Hematopoietic multipotent progenitor cell (in vitro differentiated cells): ENCODE results near the gene TASP1. TPM values are rescaled to one million over a fixed set of nuclear protein-coding genes. Genes with fewer than 3 reads are reported as not detected.
"Not testable (repeated sequence)": the region's sequence is repeated elsewhere in the genome, so short reads cannot be mapped to it uniquely, and the experiment has no call there.

Experiments used
- DNase-seq, 3 donors: peaks; one replicate each; pipeline ENCODE4 v3.0.0-alpha.2; 2011 to 2015; ENCODE audit warnings: low read depth in 2 of 3, low spot score in 2 of 3
- total RNA-seq: library from RNA; depleted of rRNA; stranded (reverse); fragments of >200 nt; gene quantifications from one replicate; pipeline ENCODE4 v1.2.3, GENCODE V29; 2012

TASP1 gene
- total RNA-seq, 1 donor: 10.5 TPM

GRCh38 chr20:13403453-13403852, 235.3 kb downstream of the TASP1 start:
- DNase-seq: no peak

DNA sequence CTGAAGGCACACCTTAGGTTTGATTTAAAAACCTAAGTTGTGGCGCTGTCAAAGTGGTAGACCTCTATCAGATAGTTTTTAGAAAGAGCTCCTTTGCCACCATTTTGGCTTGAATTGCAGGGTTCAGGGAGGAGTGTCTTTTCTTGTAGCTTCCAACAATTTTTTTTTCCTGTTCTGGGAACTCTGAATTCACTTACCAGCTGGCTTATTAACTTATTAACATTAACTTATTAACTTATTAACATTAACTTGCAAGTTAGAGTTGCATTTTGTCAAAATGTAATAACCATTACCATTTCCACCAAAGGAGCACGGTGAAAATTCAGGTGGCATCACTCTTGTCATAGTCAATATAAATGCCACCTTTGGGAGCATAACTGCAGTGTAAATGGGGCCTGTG, 235.7 kb downstream of the TASP1 start:
- DNase-seq: no peak

- no peak for DNase-seq
Measured at GRCh38 chr20:13402171-13402760, 236.5 kb downstream of the TASP1 start.

DNA sequence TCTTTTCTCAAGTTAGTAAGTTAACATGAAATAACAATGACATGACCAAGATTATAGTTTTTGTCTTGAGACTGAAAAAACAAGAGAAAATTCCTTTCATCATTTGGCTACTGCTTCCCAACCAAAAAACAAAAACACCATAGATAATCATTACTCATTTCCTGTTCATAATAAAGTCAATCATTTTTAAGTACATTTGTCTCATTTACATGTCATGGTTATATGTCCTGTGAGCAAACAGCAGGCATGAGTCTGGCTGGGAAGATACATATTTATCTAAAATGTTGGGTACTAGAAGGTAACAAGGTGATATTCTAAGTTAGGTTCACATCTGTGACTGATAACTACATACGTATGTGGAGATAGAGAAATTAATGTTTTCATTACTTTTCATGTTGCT, 237.1 kb downstream of the TASP1 start:
- DNase-seq: no peak

DNA sequence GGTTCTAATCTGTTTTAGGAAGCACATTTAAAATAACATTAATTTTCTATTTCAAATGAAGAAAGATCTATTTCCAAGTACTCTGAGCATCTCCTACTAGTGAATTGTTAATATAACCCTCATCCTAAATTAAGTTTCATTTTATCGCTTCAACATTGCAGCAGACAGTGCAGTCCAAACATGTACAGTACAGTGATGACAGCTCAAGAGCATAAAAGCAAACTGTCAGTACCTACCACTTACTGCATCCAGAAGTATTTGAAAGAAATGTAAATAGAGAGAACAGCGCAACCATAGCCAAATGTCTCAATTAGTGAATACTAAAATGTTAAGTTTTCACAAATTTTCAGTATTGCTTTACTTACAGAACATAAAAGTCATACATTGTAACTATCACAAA, 238.3 kb downstream of the TASP1 start:
- DNase-seq: no peak

DNA sequence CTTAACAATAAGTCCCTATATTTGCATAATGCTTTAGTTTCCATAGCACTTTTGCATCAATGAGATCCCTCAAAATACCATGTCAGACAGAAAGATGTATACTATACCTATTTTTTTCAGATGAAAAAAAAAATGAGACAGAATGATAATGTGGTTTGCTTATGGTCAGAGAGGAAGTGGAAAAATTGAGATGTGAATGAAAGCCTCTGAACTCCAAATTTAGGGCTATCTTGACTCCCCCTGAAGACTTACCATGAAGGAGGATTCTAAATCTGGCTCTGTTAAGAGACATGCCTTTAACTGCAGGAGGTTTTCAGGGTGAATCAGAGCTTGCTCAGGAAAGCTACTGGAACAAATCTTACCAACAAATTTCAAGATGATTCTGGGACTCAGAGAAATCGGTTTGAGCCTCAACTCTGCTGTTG, 241.4 kb downstream of the TASP1 start:
- no peak for DNase-seq

GRCh38 chr20:13396826-13397225, 241.9 kb downstream of the TASP1 start:
- no peak for DNase-seq

DNA sequence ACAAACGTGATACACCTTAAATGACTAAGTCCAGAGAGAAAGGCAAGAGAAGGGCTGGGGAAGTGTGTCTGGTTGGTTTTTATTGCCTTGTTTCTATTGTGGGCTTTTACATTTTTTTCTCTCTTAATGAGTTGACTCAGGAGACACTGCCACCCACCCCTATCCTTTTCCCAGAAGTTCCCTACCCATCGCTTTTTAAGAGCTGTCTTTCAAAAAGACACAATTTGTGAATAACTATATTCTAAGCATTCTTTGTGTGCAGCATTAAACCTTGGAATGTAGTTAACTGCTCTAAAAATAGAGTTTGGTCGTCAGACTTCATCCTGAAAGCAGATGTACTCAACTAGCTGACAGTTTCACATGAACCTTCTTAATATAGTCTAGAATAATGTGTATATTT, 242.7 kb downstream of the TASP1 start:
- no peak for DNase-seq

- no peak for DNase-seq
Measured at GRCh38 chr20:13395232-13395631, 243.5 kb downstream of the TASP1 start.

DNA sequence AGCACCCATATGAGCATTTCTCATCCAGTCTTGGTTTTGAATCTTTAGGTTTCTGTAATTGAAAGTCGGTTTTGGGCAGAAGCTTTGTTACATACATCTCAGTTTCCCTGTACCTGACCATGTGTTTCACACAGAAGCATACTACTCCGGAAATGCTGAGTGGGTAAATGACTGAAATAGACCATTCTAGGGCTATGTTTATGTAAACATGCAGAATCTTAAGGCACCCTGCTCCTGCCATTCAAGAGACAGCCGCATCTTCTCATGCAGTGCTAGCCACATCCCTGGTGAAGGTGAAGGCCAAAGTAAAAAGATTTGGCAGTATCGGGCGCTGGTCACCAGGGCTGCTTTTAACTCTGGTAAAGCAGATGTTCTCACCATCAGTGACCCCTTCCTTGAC, 246.3 kb downstream of the TASP1 start:
- DNase-seq: no peak

GRCh38 chr20:13389115-13389514, 249.6 kb downstream of the TASP1 start:
- DNase-seq: no peak

DNA sequence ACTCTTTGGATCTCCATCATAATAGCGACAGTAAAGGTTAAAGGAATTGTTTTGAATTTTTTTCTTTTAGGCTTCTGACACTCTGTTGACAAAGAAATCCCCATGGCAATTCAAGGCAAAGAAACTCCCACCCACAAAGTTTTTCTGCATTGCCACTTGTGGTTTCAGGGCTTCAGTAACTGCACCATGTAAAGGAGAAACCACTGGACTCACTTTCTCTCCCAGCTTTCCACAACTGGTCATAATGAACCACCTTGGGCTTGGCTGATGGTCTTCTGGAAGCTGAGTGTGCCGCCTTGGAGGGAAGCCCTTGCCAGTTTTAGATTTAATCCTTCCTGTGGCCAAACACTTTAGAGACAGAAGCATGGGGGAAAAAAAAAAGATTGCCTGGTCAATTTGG, 254.6 kb downstream of the TASP1 start:
- no peak for DNase-seq

GRCh38 chr20:13382786-13383185, 255.9 kb downstream of the TASP1 start:
- no peak for DNase-seq

DNA sequence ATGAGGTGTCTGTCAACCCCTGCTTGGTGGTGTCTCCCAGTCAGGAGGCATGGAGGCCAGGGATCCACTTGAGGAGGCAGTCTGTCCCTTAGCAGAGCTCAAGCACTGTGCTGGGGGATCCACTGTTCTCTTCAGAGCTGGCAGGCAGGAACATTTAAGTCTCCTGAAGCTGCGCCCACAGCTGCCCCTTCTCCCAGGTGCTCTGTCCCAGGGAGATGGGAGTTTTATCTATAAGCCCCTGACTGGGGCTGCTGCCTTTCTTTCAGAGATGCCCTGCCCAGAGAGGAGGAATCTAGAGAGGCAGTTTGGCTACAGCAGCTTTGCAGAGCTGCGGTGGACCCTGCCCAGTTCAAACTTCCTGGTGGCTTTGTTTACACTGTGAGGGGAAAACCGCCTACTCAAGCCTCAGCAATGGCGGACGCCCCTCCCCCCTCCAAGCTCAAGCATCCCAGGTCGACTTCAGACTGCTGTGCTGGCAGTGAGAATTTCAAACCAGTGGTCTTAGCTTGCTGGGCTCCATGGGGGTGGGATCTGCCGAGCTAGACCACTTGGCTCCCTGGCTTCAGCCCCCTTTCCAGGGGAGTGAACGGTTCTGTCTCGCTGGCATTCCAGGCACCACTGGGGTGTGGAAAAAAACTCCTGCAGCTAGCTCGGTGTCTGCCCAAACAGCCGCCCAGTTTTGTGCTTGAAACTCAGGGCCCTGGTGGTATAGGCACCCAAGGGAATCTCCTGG, 258.1 kb downstream of the TASP1 start:
- not testable (repeated sequence) for DNase-seq

- no peak for DNase-seq
Measured at GRCh38 chr20:13373400-13373799, 265.3 kb downstream of the TASP1 start.

- no peak for DNase-seq
Measured at GRCh38 chr20:13364278-13365170, 274.2 kb downstream of the TASP1 start.

- no peak for DNase-seq
Measured at GRCh38 chr20:13363473-13363872, 275.3 kb downstream of the TASP1 start.

DNA sequence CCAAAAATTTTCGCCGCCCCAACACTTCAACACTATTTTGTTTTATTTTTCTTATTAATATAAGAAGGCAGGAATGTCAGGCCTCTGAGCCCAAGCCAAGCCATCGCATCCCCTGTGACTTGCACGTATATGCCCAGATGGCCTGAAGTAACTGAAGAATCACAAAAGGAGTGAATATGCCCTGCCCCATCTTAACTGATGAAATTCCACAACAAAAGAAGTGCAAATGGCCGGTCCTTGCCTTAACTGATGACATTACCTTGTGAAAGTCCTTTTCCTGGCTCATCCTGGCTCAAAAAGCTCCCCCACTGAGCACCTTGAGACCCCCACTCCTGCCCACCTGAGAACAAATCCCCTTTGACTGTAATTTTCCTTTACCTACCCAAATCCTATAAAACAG, 276.6 kb downstream of the TASP1 start:
- DNase-seq: not testable (repeated sequence)

GRCh38 chr20:13358936-13359335, 279.8 kb downstream of the TASP1 start:
- not testable (repeated sequence) for DNase-seq

- DNase-seq: not testable (repeated sequence)
Measured at GRCh38 chr20:13357782-13358181, 280.9 kb downstream of the TASP1 start.

DNA sequence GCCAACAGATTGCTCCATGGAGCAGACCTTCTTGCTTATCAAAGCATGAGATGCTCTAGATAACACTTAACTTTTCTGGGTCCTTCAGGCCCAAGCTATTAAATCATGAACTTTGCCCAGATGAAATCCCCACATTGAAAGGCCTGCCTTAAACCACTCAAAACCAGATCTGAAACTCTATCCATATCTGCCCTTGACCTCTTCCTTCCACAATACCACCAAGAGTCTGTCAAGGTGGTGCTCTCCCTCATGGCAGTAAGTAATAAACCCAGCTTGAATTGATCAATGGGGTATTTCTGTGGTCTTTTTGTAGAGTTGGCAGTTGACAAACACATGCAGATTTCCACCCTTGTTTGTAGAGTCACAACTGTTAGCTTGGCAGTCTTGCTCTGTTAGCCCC, 282.1 kb downstream of the TASP1 start:
- DNase-seq: no peak
